GM21619 (cell line): ENCODE measurements around the gene TMEM258.

Experiments
- ATAC-seq: cut with Tn5 transposase; IDR thresholded peaks from one replicate; pipeline ENCODE4 v1.9.1; 2021; ENCODE audit not compliant: unreplicated experiment

The TMEM258 gene

DNA sequence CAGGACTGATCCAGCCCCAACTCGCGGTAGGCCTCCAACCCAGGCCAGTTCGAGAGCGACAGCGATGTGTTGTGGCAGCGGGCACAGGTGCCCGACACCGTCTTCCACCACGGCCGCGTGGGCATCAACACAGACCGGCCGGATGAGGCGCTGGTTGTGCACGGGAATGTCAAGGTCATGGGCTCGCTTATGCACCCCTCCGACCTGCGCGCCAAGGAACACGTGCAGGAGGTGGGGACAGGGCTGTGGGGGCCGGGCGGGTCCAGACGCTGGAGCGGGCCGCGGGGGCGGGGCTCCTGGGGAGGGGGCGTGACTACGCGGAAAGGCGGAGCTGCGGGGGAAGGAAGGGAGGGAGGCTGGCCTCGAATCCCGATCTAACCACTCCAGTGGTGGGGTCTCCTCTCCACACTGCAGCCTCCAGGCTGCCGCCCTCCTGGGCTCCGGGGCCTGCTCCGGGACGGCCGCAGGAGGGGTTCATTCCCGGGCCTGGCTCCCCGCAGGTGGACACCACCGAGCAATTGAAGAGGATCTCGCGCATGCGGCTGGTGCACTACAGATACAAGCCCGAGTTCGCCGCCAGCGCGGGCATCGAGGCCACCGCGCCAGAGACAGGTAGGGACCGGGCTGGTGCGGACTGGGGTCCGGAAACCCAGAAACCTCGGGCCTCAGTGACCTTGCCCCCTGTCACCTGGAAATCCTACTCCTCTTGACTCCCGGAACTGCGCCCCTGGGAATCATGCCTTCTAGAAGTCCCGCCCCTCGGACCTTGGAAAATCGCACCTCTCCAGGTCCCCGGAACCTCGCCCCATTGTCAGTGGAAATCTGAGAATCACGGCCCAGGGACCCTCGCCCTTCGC is 14.9 kb downstream of the TMEM258 start:
- ATAC-seq, result no peak

DNA sequence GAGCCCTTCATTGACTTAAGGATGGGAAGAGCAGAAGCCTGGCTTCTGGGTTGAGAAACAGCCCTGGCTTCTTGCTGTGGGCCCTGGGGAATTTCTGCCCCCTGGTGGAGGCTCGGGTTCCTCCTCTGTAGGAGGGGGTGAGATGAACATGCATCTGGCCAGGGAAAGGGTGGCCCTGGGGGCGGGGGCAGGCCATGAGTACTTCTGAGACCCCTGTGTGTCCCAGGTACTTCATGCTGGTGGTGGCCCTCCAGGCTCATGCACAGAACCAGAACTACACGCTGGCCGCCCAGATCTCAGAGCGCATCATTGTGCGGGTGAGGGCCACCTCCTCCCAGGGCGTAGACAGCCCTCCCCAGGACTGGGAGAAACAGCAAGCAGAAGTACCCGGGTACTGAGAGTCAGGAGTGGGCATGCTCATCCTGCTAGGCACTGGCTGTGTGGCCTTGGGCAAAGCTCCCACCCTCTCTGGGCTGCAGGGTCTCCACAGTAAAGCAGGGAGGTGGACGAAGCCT is 15.8 kb downstream of the TMEM258 start:
- ATAC-seq, result peak; percentile 46

DNA sequence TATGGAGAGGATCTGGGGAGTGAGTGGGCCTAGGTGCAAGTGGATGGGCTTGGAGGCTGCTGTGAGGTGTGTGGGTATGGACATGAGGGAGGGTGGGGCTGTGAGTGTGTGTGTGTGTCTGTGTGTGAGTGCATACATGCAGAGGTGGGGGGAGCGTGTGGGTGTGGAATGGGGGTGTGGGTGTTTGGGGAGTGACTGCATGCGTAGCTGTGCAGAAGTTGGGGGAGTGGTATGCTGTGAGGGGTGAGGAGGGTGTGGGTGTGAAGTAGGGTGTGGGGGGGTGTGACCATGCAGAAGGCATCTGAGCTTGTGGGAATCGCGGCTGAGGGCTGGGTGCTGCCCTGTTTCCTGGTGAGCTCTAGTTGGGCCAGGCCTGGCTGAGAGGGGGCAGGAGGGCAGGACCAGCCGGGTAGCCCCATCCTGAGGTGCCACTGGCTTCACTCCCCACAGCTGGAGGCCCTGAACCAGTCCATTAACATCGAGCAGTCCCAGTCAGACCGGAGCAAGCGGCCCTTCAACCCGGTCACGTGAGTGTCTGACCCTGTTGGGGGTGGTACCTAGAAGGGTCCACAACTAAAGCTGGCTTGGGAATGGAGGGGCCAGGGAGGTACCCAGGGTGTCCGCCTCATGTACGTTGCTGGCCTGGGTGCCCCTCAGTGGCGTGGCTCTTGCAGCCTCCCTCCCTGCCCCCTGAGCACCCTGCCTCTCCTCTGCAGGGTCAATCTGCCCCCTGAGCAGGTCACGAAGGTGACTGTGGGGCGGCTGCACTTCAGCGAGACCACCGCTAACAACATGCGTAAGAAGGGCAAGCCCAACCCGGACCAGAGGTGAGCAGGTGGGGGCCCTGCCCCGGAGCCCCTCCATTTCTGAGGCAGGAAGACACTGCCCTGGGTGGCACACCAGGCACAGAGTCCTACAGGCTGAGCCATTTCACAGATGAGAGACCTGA is 16.5 kb downstream of the TMEM258 start:
- peak; percentile 20 for ATAC-seq

DNA sequence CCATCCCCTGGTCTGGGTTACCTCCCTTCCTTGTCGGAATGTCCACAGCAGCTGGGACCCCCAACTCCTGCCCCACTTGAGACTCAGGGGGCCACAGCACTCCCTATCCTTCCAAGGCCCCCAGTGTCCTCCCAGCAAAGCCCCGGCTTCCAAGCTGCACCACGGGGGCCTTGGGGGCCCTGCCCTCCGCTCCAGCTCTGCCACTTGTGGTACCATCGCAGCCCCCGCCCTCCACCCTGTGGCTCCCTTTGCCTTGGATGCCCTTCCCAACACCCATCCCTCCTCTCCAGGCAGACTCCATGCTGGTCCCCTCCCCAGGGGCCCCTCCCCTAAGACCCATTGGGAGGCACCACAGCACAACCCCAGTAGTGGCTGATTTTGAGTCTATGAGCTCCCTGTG is 17.3 kb downstream of the TMEM258 start:
- no peak for ATAC-seq

DNA sequence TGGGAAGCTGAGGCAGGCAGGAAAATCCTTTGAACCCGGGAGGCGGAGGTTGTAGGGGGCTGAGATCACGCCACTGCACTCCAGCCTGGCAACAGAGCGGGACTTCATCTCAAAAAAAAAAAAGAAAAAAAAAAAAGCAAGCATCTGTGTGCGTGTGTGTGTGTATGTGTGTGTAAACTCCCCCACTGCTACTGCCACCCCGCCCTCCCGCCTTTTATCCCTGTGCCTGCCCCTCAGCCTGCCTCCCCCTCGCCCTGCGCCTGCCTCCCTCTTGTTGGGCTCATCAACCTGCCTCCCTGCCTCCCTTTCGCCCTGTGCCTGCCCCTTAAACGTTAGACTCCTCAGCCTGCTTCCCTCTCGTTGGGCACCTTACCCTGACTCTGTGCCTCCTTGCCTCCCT is 18.0 kb downstream of the TMEM258 start:
- ATAC-seq, result no peak

DNA sequence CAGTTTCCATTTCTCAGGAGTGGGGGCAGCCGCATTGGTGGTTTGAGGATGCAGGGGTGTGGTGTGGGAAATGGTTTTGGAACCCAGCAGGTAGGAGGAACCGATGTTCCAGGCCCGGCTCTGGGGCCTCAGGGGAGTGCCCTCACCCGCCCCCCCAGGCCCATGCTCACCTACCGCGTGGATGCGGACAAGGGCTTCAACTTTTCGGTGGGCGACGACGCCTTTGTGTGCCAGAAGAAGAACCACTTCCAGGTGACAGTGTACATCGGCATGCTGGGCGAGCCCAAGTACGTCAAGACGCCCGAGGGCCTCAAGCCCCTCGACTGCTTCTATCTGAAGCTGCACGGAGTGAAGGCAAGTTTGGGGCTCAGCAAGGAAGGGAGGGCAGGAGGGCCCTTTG is 18.6 kb downstream of the TMEM258 start:
- no peak for ATAC-seq

DNA sequence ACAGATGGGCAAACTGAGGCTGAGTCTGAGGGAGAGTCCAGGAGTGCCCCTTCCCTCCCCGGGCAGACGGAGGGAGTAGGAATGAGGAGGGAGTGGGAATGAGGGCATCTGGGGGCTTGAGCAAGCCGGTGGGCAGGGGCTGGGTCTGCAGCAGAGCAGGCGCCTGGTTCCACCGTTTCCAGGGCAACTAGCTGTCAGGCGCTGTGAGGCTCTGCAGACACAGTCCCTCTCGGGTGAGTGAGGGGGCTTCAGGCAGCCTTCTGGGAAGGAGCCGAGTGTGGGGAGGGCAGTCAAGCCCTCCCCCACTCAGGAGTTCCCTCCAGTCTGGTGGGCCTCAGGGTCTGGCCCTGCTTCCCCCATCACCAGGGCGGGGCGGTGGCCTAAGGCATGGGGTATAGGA is 19.0 kb downstream of the TMEM258 start:
- no peak for ATAC-seq

DNA sequence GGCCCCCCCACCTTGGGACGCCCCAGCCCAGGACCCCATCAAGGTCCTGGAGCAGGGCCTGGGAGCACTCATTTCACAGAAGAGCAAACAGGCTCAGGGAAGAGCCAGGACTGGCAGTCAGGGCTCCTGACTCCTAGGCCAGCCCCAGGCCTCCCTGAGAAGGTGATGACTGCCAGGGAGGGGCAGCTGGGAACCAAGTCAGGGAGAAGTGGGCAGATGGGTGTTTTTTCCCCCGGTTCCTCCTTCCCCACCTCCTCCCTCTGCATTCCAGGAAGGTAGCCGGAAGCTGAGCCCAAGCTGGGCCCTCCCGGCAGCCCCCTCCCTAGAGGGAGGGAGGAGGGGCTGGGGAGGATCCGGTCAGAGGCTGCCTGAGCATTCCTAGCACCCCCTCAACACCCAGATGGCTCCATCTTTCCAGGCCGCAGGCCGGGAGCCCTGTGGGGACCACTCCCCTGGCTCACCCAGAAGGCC is 20.4 kb downstream of the TMEM258 start:
- no peak for ATAC-seq

DNA sequence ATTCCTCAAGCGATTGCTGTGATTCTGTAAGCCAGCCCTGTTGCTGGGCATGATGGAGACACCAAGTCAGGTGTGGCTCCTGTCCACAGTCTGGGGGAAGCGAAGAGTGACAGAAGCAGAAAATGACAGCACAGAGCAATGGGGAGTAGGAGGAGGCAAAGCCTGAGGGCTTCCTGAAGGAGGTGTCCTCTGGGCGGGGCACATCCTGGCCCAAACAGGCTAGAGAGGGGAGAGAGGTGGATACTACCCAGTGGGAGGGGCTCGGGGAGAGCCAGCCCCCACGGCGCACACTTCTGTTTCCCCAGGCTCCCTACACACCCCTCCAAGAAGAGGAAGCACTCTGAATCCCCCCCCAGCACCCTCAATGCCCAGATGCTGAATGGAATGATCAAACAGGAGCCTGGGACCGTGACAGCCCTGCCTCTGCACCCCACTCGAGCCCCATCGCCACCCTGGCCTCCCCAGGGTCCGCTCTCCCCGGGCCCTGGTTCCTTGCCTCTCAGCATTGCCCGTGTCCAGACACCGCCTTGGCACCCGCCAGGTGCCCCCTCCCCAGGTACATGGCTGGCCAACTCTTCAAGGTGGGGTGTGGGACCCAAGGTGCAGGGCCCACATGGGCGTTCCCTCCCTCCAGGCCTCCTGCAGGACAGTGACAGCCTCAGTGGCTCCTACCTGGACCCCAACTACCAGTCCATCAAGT is 21.1 kb downstream of the TMEM258 start:
- ATAC-seq, result no peak

DNA sequence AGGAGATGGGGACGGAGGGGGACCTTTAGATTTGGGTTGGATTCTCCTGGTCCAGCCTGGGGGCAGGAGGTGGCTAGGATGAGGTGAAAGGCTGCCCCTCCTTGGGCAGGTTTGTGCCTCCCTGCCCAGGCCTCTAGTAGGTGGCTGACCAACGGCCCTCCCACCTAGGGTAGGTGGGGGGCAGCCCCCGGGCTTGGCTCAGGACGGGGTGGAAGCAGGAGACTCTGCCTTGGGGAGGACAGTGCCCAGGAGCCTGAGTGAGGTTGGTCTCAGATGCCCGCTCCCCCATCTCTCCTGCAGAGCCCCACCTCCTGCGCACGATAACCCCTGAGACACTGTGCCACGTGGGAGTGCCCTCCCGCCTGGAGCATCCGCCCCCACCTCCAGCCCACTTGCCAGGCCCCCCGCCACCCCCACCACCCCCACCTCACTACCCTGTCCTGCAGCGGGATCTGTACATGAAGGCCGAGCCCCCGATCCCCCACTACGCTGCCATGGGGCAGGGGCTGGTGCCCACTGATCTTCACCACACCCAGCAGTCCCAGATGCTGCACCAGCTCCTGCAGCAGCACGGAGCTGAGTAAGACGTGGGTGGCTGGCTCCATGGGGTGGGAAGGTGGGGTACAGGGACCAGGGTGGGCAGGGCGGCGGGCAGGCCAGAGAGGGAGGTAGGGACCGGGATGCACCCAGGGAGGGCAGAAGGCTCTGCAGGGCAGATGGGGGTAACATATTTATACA is 22.3 kb downstream of the TMEM258 start:
- no peak for ATAC-seq

DNA sequence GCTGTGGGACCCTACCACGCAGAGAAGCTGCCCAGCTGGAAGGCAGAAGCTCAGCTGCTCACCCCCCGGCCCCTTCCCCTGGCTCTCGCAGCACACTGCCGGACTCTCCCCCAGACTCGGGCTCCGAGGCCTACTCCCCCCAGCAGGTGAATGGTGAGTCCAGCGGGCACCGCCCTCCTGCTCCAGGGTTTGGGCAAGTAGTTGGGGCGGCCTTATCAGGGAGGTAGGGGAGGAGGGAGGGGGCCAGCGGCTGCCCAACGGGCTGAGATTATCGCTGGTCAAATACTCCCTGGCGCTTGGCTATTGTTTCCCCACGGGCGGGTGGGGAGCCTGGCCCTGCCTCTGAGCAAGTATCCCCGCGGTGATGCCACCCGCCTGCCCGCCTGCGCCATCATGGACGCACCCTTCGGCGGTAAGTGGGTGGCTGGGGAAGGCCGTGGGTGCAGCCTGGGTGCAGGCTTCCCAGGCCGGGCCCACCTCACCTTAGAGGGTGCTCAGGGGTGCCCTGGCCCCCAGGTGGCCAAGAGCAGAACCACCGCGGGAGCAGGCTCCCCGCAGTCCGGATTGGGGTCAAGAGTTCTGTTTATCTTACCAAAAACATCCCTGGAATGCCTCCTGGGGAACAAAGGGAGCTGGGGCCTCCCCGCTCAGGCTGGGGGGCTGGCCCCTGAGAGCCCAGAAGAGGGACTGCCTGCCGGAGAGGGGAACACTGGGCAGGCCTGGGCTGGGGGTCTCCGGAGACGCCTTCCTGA is 23.1 kb downstream of the TMEM258 start:
- no peak for ATAC-seq

DNA sequence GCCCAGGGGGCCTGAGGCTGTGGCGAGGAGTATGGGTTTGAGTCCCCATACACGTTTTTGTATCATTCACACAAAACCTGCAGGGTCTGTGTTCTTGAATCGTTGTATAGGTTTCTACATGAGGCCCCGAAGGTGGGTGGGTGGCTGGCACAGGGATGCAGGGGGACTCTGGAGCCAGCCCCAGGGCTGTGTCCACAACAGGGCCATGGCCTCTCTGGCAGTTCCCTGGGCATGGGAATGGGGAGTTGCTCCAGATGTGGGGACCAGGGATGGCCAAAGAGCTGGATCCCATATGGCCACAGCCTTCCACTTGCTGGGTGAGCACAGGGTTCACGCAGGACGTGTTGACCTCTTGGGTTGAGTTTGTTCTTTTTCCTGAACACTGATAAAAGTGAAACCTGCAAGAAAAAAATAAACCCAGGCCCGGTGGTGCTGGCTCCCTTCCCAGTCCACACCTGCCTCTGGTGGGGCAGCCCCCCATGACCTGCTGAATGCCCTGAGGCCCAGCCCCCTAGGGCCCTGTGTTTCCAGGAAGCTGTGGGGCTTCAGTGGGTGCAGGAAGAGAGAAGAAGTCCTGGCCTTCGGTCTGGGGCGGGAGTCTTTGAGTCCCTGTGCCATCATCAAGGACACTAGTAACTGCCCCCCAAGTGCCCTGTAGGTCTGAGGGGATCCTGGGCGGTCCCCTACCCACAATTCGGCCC is 23.9 kb downstream of the TMEM258 start:
- no peak for ATAC-seq

DNA sequence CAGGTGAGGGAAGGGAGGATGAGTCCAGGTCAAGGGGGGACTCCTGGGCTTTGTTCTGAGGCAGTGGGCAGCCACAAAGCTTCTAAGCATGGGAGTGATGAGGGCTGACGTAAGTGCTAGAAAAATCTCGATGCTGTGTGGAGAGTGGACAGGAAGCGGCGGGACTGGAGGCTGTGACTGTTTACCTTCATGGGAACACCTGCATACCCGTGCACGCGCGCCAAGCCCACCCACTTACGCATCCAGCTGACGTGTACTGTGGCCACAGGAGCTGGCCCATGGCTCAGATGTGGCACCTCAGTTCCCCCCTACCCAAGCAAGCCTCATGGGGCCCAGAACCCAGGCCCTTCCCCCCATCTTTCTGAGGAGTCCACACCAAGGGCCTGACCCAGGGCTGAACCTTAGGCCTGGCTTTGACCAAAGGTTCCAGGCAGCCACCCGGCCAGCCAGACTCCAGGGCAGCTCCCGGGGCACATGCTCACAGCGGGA is 26.0 kb downstream of the TMEM258 start:
- ATAC-seq, result no peak

DNA sequence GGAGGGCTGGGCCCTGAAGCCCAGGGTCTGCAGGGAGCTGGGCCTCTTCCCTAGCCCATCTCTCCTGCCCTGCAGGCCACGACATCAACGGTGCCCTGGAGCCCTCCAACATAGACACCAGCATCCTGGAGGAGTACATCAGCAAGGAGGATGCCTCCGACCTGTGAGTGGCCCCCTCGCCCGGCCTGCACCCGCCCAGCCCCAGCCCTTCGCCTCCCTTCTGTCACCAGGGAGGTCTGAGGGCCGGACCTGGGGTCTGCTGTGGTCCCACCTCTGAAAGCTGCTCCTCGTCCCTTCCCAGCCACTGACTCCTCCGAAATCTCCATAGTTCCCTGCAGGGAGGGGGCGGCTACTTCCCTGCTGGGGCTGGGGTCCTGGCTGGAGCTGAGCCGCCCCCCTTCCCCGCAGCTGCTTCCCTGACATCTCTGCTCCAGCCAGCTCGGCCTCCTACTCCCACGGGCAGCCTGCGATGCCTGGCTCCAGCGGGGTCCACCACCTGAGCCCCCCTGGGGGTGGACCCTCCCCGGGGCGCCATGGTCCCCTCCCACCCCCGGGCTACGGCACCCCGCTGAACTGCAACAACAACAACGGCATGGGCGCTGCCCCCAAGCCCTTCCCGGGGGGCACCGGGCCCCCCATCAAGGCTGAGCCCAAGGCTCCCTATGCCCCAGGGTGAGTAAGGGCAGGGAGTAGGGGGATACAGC is 26.7 kb downstream of the TMEM258 start:
- no peak for ATAC-seq

DNA sequence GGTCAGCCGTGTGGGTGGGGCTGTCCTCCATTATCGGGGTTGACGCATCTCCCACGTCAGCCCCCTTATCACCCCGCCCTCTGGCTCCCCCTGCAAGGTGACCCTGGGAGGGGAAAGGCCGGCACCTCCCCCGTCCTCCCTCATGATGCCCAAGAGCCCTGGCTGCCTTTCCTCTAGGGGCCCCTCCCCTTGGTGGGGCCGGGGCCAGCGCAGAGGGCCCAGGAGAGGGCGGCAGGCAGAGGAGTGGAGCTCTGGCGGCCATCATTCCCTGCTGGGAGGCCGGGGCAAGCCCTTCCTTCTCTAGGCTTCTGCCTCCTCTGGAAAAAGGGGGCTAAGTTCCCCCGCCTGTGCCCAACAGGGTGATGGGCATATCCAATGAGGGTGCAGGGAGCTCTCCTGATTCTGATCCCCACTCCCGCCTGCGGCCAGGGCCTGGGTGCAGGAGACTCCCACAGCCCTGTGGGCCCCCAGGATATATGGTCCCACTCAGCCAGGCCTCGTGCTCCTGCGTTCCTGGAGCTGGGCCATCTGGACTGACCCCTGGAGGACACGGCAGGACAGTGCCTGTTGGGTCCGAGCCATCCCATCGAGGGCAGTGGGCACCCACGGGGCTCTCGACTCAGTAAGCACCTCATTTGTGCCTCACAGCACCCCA is 27.7 kb downstream of the TMEM258 start:
- no peak for ATAC-seq

DNA sequence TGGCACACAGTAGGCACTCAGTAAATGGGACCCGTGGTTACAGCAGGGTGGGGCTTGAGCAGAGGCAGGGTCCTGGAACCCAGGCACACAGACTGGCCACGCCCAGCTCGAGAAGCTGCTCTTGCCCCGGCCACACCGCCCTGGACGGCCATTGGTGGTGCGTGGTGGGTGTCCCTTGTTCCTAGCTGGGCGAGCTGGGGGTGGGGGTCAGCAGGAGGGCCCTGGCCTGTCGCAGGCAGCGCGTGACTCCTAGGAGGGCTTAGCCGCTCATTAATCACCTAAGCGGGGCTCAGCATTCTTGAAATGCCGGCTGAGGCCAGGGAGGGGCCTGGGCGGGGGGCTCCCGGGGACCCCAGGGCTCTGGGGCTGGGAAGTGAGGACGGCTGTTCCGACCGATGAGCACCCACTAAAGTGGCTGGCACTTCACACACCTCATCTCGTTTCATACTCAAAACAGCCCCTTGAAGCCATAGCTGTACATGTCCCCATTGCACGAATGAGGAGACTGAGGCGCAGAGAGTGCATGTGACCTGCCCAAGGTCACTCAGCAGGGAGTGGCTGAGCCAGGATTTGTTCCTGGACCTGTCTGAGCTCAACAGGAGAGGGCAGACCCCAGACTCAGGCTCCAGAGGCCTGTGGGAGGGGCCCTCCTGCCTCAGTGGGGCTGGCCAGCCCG is 28.3 kb downstream of the TMEM258 start:
- no peak for ATAC-seq

DNA sequence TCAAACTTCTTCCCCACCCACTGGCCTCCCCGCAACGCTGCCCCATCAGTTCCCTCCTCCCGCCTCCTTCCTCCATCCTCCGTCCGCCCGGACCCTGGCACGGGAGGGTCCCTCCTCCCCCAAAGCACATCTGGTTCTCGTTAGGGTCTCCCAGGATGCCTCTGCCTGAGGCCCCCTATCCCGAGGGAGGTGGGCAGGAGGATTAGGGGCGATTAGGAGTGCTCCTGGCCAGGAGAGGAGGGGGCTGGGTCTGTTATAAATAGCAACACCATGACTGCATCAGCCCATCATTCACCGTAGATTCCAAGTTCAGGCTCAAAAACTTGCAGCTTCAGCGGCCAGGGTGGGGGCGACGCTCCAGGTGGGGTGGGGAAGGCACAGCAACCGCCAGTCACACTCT is 29.6 kb downstream of the TMEM258 start:
- no peak for ATAC-seq
